Neural crest cell (in vitro differentiated cells): ENCODE data around the gene B9D1. TPM values are rescaled to one million over a fixed set of nuclear protein-coding genes. Genes with fewer than 3 reads are reported as not detected.
A peak's percentile ranks its signal among the peaks of the same experiment; 100 is the strongest.

Source experiments
- DNase-seq: peaks from one replicate; pipeline ENCODE4 v3.0.0; 2021; ENCODE audit warnings: low read depth, mixed read lengths, low spot score
- H3K27ac Mint-ChIP-seq: one replicate; pipeline ENCODE4 v1.8.0; 2021; ENCODE audit warnings: mild to moderate bottlenecking, mixed read lengths; ENCODE audit not compliant: unreplicated experiment
- H3K27me3 Mint-ChIP-seq: 2 replicates; pipeline ENCODE4 v1.8.0; 2021; ENCODE audit warnings: low read depth, mild to moderate bottlenecking, mixed read lengths
- H3K36me3 Mint-ChIP-seq: 2 replicates; pipeline ENCODE4 v1.8.0; 2021; ENCODE audit warnings: low read depth, mild to moderate bottlenecking, mixed read lengths
- H3K4me1 Mint-ChIP-seq: 2 replicates; pipeline ENCODE4 v1.8.0; 2021; ENCODE audit warnings: mixed read lengths
- H3K4me3 Mint-ChIP-seq: one replicate; pipeline ENCODE4 v1.8.0; 2021; ENCODE audit warnings: mild to moderate bottlenecking, mixed read lengths
- H3K9me3 Mint-ChIP-seq: 2 replicates; pipeline ENCODE4 v1.8.0; 2021; ENCODE audit warnings: mixed read lengths
- CTCF ChIP-seq: fragments of 200-600 bp; sonication (generic); conservative IDR thresholded peaks from 2 replicates; pipeline ENCODE4 v1.5.0; 2021; ENCODE audit warnings: antibody characterized with exemption, mild to moderate bottlenecking
- total RNA-seq: library from RNA; stranded (reverse); gene quantifications from 2 replicates; pipeline ENCODE4 v1.2.1, GENCODE V29; 2021

Gene B9D1
- total RNA-seq, 1 donor from 2014 or later: 17.9 TPM

GRCh38 chr17:19307521-19307920 is 55.0 kb downstream of the B9D1 start:
- peaks cover 56% of the 10 kb centered on the region for H3K4me1 Mint-ChIP-seq

DNA sequence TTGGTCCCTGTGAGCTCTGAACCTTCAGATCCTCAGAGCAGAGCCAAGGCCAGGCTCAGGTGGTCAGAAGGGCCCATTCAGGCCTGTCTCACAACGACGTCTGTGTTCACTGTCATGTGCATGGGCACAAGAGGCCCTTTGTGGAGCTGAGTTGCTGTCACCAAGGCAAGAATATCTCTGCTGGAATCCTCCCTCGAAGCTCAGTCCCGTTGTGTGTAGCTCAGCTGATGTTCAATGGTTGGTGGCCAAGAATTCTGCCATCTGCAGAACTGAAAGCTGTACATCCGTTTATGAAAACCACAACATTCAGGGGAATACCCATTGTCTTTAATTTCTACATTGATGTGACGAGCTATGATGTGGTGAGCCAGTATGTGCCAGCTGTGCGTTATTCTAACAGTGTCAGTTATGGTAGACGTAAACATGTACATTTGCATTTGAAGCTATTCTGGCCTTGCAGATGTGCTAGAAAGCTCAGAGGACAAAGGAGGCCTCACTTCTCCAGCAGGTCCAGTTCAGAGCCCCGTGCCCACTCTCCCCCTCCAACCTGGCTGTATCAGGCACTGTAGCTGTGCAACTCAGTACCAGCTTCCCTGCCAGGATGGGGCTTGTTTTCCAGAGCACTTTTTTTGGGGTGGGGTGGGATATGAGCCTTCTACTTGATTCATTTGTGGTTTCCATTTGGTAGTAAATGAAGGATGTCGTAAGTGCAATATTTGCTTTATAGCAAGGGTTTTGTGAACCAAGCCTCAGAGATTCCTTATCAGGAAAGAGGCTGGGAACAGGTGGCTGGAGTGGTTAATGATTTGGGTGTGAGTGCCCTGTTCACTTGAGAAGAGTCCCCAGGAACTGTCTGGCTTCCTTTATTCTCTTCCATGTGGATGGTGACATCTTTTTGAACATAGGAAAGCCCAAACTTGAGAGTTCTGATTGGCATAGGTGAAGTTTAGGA is 56.1 kb downstream of the B9D1 start:
- peak overlapping the region; percentile 97 for H3K27ac Mint-ChIP-seq
- H3K4me3 Mint-ChIP-seq: no peak overlapping the region
- H3K27me3 Mint-ChIP-seq: no peaks in the 10 kb centered on the region
- no peaks in the 10 kb centered on the region for H3K9me3 Mint-ChIP-seq
- H3K36me3 Mint-ChIP-seq: no peaks in the 10 kb centered on the region
- H3K4me1 Mint-ChIP-seq: peaks cover 49% of the 10 kb centered on the region
- no peak for TF ChIP-seq CTCF
- no peak for DNase-seq

More at GRCh38 chr17:19307521-19307920, 55.0 kb downstream of the B9D1 start:
- Mint-ChIP-seq H3K27me3 (no peaks in the 10 kb centered on the region), H3K27ac (peak overlapping the region; percentile 43), H3K36me3 (peaks cover 4% of the 10 kb centered on the region), H3K4me3 (no peak overlapping the region), H3K9me3 (no peaks in the 10 kb centered on the region)
- no peak for DNase-seq
- TF ChIP-seq CTCF: no peak

DNA sequence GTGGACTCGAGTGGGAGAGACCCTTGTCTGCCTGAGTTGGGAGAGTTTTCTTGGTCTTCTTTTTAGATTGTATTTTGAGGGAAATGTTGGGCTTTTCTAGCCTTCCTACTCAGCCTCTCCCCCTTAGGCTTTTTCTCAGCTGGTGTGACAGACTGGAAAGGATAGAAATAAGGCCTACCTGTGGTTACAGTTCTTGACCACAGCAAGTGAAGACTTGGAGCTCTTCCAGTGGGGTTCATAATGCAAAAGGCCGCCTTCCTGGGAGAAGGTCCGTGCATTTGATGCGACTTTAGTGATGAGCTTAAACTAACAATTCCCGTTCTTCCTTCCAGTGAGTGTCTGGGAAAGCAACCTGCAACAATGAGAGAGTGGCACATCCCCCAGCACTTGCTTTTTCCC is 56.8 kb downstream of the B9D1 start:
- Mint-ChIP-seq H3K27ac (peak overlapping the region; percentile 97), H3K4me3 (no peak overlapping the region), H3K4me1 (peaks cover 50% of the 10 kb centered on the region), H3K9me3 (no peaks in the 10 kb centered on the region), H3K36me3 (no peaks in the 10 kb centered on the region), H3K27me3 (no peaks in the 10 kb centered on the region)
- no peak for DNase-seq
- no peak for TF ChIP-seq CTCF

GRCh38 chr17:19305256-19305655 is 57.3 kb downstream of the B9D1 start:
- H3K9me3 Mint-ChIP-seq: no peaks in the 10 kb centered on the region
- H3K27ac Mint-ChIP-seq: peak overlapping the region; percentile 97
- no peak for DNase-seq
- no peak for TF ChIP-seq CTCF
- H3K4me1 Mint-ChIP-seq: peaks cover 48% of the 10 kb centered on the region
- H3K36me3 Mint-ChIP-seq: no peaks in the 10 kb centered on the region
- H3K27me3 Mint-ChIP-seq: no peaks in the 10 kb centered on the region
- H3K4me3 Mint-ChIP-seq: no peak overlapping the region

GRCh38 chr17:19304751-19305150 is 57.8 kb downstream of the B9D1 start:
- Mint-ChIP-seq H3K27me3 (no peaks in the 10 kb centered on the region), H3K9me3 (no peaks in the 10 kb centered on the region), H3K4me3 (no peak overlapping the region), H3K36me3 (no peaks in the 10 kb centered on the region), H3K4me1 (peaks cover 48% of the 10 kb centered on the region), H3K27ac (no peak overlapping the region)
- no peak for TF ChIP-seq CTCF
- DNase-seq: no peak
